ENCODE results near the gene A3GALT2. TPM values are rescaled to one million over a fixed set of nuclear protein-coding genes. Genes with fewer than 3 reads are reported as not detected.

The A3GALT2 gene
- total RNA-seq, 1 donor from 2014 or later = not detected

GRCh38 chr1:33351281-33351660 is 30.4 kb upstream of the A3GALT2 start:
- intact Hi-C loops (cut with micrococcal nuclease) = loop anchor here (2.0 to 10.0 kb wide), 6 partner anchors 94 to 1706 kb away; partner anchors contain the start of genes AK2, PEF1, S100PBP and YARS1

GRCh38 chr1:33350611-33351280 is 29.8 kb upstream of the A3GALT2 start:
- intact Hi-C loops (cut with micrococcal nuclease) = loop anchor here (1.0 to 10.0 kb wide), 12 partner anchors 17 to 1706 kb away; partner anchors contain the start of genes AK2, AZIN2, PEF1 and PHC2

GRCh38 chr1:33349778-33350610 is 29.1 kb upstream of the A3GALT2 start:
- intact Hi-C loops (cut with micrococcal nuclease) = loop anchor here (1.0 to 10.0 kb wide), 13 partner anchors 17 to 1705 kb away; partner anchors contain the start of genes AK2, AZIN2, PEF1 and PHC2

GRCh38 chr1:33349081-33349759 is 28.3 kb upstream of the A3GALT2 start:
- intact Hi-C loops (cut with micrococcal nuclease) = loop anchor here (5.0 kb wide), 1 partner anchor 552 kb away; no protein-coding TSS in a partner anchor

DNA sequence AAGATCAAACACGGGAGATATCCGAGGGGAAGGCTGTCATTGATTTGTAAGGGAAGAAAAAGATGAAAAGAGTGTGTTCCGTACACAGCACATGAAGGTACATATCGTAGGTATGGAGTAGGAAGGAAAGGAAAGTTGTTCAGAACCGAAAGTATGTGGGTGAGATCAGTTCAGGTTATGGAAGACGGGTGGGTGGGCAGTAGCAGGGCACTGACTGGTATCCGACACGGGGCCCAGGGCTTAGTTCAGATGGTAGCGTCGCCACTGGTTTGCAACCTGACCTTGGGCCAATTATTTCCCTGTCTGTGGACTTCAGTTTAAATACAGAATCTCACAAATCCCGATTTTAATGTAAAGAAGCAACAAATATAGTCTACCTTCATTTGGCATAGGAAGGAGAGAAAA is 27.8 kb upstream of the A3GALT2 start:
- intact Hi-C loops (cut with micrococcal nuclease) = loop anchor here (5.0 kb wide), 1 partner anchor 551 kb away; no protein-coding TSS in a partner anchor

DNA sequence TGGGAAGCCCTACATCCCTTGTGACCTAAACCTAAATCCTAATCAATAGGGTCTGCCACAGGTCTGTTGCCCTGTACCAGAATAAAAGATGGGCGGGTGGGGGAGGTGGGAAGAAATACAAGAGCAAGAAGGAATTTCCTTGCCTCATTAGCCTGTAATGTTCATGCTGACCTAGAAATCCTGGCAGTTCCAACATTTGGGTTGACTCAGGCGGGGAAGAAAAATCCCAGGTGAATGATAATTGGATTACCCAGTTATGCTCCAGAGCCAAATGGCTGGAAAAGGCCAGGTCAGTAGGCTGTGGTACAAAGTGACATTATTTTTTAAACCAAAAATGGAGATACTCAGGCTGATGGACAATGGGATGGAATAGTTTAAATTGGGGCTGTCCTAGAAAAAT is 27.3 kb upstream of the A3GALT2 start:
- intact Hi-C loops (cut with micrococcal nuclease) = loop anchor here (5.0 kb wide), 1 partner anchor 551 kb away; no protein-coding TSS in a partner anchor

- intact Hi-C loops (cut with micrococcal nuclease) = loop anchor here (5.0 kb wide), 1 partner anchor 550 kb away; no protein-coding TSS in a partner anchor
These were observed 26.7 kb upstream of the A3GALT2 start for GRCh38 chr1:33347650-33347992.

DNA sequence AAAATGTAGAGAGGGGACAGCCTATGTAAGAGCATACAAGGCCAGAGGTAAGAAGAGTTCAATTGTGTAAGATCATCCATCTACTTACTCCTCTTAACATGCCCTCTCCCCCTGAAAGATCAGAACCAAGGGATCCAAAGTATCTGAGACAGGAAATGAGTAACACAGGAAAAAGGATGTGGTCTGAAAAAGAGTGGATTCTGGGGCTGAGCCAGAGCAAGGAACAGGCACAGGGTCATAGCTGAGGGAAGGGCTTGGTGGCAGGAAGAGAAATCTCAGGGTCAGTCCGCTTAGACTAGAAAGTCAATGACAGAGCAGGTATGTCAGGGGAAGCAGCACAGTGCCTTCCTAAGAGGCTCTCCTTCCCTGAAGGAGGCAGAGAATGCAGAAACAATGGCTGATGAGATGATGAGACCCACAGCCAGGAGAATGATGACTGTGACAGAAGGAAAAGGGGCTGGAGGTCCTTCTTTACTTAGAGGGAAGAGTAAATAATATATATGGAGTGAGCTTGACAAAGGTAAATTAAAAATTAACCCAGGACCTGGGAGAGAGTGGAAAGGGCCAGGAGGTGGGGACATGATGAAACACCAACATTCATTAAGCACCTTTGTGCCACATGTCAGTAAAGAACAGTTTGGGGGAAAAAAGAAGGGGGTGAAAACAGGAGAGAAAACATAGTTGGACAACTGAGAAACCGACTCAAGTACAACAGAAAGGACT is 26.2 kb upstream of the A3GALT2 start:
- intact Hi-C loops (cut with micrococcal nuclease) = loop anchor here (5.0 kb wide), 1 partner anchor 550 kb away; no protein-coding TSS in a partner anchor

GRCh38 chr1:33346533-33346926 is 25.6 kb upstream of the A3GALT2 start:
- intact Hi-C loops (cut with micrococcal nuclease) = loop anchor here (5.0 kb wide), 1 partner anchor 549 kb away; no protein-coding TSS in a partner anchor

DNA sequence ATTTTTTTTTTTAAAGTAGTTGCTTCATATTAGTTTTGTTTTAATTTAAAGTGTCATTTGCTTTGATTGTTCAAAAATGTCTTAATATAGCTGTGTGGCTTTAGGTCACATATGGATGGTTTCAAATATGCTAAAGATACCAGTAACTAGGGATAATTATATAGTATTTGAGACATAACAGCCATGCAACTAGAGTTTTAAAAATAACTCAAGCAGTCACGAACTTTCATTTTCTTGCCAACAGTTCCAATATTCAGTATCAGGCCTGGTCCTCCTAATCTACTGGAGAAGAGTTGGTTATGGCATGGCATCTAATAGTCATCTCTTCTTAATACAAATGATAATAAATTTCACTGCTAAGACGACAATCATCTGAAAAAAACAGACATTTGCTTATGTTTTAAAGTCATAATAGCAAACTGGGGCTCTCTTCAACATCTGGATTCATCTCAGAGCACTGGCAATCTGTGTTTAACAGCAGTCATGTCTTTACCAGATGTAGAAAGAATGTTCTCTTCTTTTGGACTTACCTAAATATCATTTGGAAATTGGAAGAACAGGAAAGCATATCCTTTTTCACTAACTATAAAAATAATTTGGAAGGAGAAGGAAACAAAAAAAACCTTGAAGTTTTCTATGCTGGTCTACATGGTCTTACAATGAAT is 24.1 kb upstream of the A3GALT2 start:
- intact Hi-C loops (cut with micrococcal nuclease) = loop anchor here (5.0 kb wide), 1 partner anchor 548 kb away; no protein-coding TSS in a partner anchor

DNA sequence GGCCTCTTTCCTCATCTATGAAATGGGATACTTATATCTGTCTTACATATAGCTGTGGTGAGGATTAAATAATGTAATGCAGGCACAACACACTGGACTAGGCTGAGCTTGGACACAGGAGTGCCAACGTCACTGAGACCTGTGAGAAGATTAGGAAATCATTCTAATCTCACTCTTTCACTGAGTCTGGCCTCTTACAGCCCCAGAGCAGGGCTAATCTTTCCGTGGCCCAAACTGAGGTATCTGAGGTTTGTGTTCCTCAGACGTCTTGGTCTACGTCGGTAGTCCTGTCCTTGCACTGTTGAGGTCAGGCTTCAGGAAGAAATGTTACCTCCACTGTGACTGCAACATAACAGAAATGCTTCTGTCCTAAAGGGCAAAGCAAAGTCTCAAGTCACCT is 22.6 kb upstream of the A3GALT2 start:
- intact Hi-C loops (cut with micrococcal nuclease) = no loop called here

DNA sequence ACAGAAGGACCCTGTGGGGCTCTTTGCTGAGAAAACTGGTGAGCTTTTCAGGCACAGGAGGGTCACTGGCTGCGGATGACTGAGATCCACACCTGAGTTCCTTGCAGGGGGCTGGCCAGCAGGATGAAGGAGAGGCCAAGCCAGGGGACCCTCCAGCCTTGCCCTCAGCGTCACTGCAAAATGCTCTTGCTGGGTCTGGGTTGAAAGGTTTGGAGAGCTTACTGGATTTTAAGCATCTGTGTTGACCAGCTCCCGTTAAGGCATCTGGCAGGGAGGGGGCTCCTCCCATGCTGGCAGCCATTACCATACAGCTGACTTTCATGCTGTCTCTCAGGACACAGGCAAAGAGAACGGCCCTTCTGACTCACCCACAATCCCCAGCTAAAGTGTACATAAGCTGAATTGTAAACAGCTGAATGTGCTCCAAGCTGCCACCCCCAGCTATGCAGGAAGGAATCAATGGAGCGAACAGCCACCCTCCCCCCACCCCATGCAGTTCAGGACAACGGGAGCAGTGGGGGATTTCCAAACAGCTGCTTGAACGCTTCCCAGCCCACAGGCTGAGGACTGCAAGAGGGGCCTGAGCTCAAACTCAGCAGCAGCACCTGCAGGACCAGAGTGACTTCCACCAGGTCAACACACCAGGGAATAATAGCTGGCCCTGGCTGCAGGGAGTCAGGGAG is 21.3 kb upstream of the A3GALT2 start:
- intact Hi-C loops (cut with micrococcal nuclease) = no loop called here

- intact Hi-C loops (cut with micrococcal nuclease) = no loop called here
These were observed 20.3 kb upstream of the A3GALT2 start for GRCh38 chr1:33341190-33341589.

GRCh38 chr1:33339413-33339812 is 18.5 kb upstream of the A3GALT2 start:
- intact Hi-C loops (cut with micrococcal nuclease) = no loop called here

- intact Hi-C loops (cut with micrococcal nuclease) = no loop called here
These were observed 17.7 kb upstream of the A3GALT2 start for GRCh38 chr1:33338440-33339211.

DNA sequence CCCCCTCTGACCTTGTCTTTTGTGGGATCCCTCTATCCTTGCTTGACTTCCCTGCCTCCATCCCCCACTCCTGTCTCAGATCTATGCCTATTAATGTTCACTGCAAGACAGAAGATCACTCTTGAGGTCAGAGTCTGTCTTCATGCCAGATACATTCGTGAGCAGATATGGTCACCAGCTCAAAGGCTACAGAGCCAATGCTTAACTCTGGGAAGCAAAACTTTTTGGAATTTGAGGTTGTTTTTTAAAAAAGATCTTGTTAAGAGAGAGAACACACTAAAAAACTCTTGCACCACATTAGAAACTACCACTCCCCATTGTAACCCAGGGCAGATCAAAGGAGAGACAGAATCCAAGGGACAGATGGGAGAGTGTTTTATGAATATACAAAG is 17.1 kb upstream of the A3GALT2 start:
- intact Hi-C loops (cut with micrococcal nuclease) = no loop called here

DNA sequence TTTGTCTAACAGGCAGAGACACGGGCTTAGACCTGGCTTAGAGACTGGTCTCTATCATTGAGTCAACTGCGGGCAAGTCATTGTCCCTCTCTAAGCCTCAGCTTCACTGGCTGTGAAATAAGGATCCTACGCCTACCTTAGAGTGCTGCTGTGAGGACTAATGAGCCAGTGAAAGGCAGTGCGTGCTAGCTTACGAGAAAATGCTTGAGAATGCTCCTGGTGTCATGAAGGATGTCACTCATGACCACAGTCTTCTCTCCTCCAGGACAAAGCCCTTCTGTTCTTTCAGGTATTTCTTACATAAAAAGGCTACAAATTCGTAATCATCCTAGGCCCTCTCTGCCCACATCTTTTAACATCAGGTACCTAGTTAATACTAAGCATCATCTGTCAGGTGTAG is 16.5 kb upstream of the A3GALT2 start:
- intact Hi-C loops (cut with micrococcal nuclease) = no loop called here

DNA sequence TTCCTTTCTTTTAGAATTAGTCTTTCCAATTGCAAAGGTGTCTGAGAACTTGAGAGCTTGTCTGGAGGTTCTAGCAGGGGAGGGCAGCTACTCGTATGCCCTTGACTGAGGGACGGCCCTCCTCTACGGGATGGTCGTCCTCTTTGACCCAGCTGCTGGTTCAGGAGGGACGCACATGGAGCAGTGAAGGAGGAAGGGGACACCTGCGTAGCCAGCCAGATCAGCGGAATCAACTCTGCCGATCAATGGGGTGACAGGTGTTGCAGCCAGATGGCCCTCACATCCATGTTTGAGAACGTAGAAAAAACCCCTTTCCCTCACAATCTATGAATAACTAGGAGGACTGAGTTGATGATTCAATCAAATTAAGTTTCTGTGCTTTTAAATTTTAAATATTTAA is 15.7 kb upstream of the A3GALT2 start:
- intact Hi-C loops (cut with micrococcal nuclease) = no loop called here

- intact Hi-C loops (cut with micrococcal nuclease) = no loop called here
These were observed 14.1 kb upstream of the A3GALT2 start for GRCh38 chr1:33335020-33335419.

All from T-helper 1 cell treated with Interleukin-12 subunit alpha and Interleukin-12 subunit beta and Interleukin-4 antibody, amounts not matched to agents 30 ng/mL and 1 ng/mL, for 36 hours (primary cell).